Measurements from ENCODE around the gene TRIM47. TPM values are rescaled to one million over a fixed set of nuclear protein-coding genes. Genes with fewer than 3 reads are reported as not detected.

The TRIM47 gene
- total RNA-seq, 2 donors from 2014 or later = 1.6 to 2.7 TPM

GRCh38 chr17:75919611-75920010 lies 41.2 kb upstream of the TRIM47 start:
- Histone ChIP-seq H3K36me3 (ENCODE audit: control insufficient read depth, insufficient read depth, low read length) (no peaks in the 10 kb centered on the region), H3K27ac (ENCODE audit: low read depth, low read length) (no peak overlapping the region), H3K9ac (ENCODE audit: extremely low read depth, low read length, poor library complexity, severe bottlenecking) (no peak overlapping the region), H3K9me3 (ENCODE audit: control insufficient read depth, low read length) (no peaks in the 10 kb centered on the region), H3K4me1 (ENCODE audit: control insufficient read depth, insufficient read depth, low read length) (no peaks in the 10 kb centered on the region), H3K4me3 (ENCODE audit: low read length) (no peak overlapping the region), H3K27me3 (ENCODE audit: control insufficient read depth, insufficient read depth, low read length, poor library complexity, severe bottlenecking) (no peaks in the 10 kb centered on the region)
- TF ChIP-seq CTCF (conservative IDR thresholded peaks at IDR 0.05) = no peak
- no peak overlapping the region for H3K4me3 Mint-ChIP-seq
- no peaks in the 10 kb centered on the region for H3K4me1 Mint-ChIP-seq
- WGBS, 2 experiments (ENCODE audit: insufficient coverage in 1 of 2, insufficient read length in 1 of 2) = 93 to 97% methylated on average over 21 to 22 of the region's 22 CpGs
- no peaks in the 10 kb centered on the region for H3K27me3 Mint-ChIP-seq (ENCODE audit: insufficient read depth)
- no peak for DNase-seq
- H3K27ac Mint-ChIP-seq = no peak overlapping the region
- H3K36me3 Mint-ChIP-seq (ENCODE audit: low read depth) = peaks cover 26% of the 10 kb centered on the region
- H3K9me3 Mint-ChIP-seq = no peaks in the 10 kb centered on the region

- DNase-seq = no peak
- no peak overlapping the region for H3K4me3 ChIP-seq (ENCODE audit: low read length)
- no peaks in the 10 kb centered on the region for H3K9me3 ChIP-seq (ENCODE audit: control insufficient read depth, low read length)
- peaks cover 30% of the 10 kb centered on the region for H3K36me3 Mint-ChIP-seq (ENCODE audit: low read depth)
- no peak overlapping the region for H3K9ac ChIP-seq (ENCODE audit: extremely low read depth, low read length, poor library complexity, severe bottlenecking)
- H3K27me3 ChIP-seq (ENCODE audit: control insufficient read depth, insufficient read depth, low read length, poor library complexity, severe bottlenecking) = no peaks in the 10 kb centered on the region
- no peaks in the 10 kb centered on the region for H3K4me1 Mint-ChIP-seq
- 94% methylated on average over 27 to 31 of the region's 31 CpGs for WGBS, 2 experiments (ENCODE audit: insufficient coverage in 1 of 2, insufficient read length in 1 of 2)
- no peak overlapping the region for H3K27ac ChIP-seq (ENCODE audit: low read depth, low read length)
- H3K9me3 Mint-ChIP-seq = no peaks in the 10 kb centered on the region
- no peaks in the 10 kb centered on the region for H3K27me3 Mint-ChIP-seq (ENCODE audit: insufficient read depth)
- no peak overlapping the region for H3K4me3 Mint-ChIP-seq
- no peak overlapping the region for H3K27ac Mint-ChIP-seq
- H3K36me3 ChIP-seq (ENCODE audit: control insufficient read depth, insufficient read depth, low read length) = no peaks in the 10 kb centered on the region
- no peaks in the 10 kb centered on the region for H3K4me1 ChIP-seq (ENCODE audit: control insufficient read depth, insufficient read depth, low read length)
- no peak for TF ChIP-seq CTCF (conservative IDR thresholded peaks at IDR 0.05)
Measured at GRCh38 chr17:75917917-75918445, 39.6 kb upstream of the TRIM47 start.

- no peak for DNase-seq
- no peak overlapping the region for H3K4me3 ChIP-seq (ENCODE audit: low read length)
- H3K9me3 Mint-ChIP-seq = no peaks in the 10 kb centered on the region
- H3K27me3 Mint-ChIP-seq (ENCODE audit: insufficient read depth) = no peaks in the 10 kb centered on the region
- no peak overlapping the region for H3K4me3 Mint-ChIP-seq
- no peaks in the 10 kb centered on the region for H3K4me1 Mint-ChIP-seq
- no peaks in the 10 kb centered on the region for H3K27me3 ChIP-seq (ENCODE audit: control insufficient read depth, insufficient read depth, low read length, poor library complexity, severe bottlenecking)
- H3K27ac Mint-ChIP-seq = no peak overlapping the region
- TF ChIP-seq CTCF (conservative IDR thresholded peaks at IDR 0.05) = no peak
- H3K36me3 ChIP-seq (ENCODE audit: control insufficient read depth, insufficient read depth, low read length) = peaks cover 2% of the 10 kb centered on the region
- peaks cover 26% of the 10 kb centered on the region for H3K36me3 Mint-ChIP-seq (ENCODE audit: low read depth)
- H3K27ac ChIP-seq (ENCODE audit: low read depth, low read length) = no peak overlapping the region
- whole genome bisulfite sequencing, 2 experiments (ENCODE audit: insufficient coverage in 1 of 2, insufficient read length in 1 of 2) = 91 to 94% methylated on average over 12 to 23 of the region's 23 CpGs
- no peaks in the 10 kb centered on the region for H3K9me3 ChIP-seq (ENCODE audit: control insufficient read depth, low read length)
- no peaks in the 10 kb centered on the region for H3K4me1 ChIP-seq (ENCODE audit: control insufficient read depth, insufficient read depth, low read length)
- no peak overlapping the region for H3K9ac ChIP-seq (ENCODE audit: extremely low read depth, low read length, poor library complexity, severe bottlenecking)
Measured at GRCh38 chr17:75917141-75917916, 38.9 kb upstream of the TRIM47 start.

All from endodermal cell (in vitro differentiated cells).